GM18951 (cell line): ENCODE results near the gene MZB1.
A peak's percentile ranks its signal among the peaks of the same experiment; 100 is the strongest.

Experiments used
- POLR2A ChIP-seq: IDR thresholded peaks from 4 replicates; pipeline ENCODE4 v1.6.1; 2011; ENCODE audit warnings: mild to moderate bottlenecking; ENCODE audit not compliant: insufficient read length, insufficient read depth; ENCODE audit errors: extremely low read depth
- in situ Hi-C: fragments of 300-500 bp; cut with MboI; formaldehyde crosslinking; loops from one replicate; pipeline ENCODE4 v1.12.0; 2022; ENCODE audit warnings: low sequenced_read_pairs, mixed read lengths, inconsistent platforms; ENCODE audit not compliant: unreplicated experiment

Gene MZB1

DNA sequence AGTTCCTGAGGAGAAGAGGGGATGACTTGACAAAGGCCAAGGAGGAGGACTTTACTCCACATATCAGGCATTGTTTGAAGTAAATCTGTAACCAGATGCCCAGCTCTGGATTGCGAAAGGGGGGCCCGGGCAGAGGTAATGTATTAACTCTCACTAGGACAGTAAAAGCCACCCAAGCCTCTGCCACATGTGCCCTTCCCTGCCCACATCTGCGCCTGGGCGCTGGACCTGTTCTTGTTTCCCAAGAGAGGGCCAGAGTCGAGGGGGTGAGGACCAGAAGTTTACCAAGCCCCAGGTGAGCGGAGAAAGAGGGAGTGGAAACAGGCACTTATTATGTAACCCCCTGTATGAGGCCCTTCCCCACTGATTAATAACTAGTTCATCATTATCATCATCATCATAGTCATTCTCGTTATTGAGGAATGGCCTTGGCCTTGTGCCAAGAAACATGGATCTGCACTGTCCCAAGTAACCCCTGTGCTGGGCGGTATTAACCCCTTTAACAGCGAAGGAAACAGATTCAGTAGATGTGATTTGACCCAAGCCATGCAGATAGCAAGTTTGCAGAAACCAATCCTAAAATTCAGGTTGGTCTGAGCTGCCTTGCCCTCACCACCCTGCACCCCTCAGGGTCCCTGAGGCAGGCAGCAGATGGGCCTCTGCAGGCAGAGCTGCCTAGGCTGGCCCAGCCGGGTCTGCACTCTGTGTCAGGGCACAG is 6.3 kb downstream of the MZB1 start, which contains the start of gene SLC23A1:
Gene SLC23A1, minus strand, starts transcription at position 23 of the 718 bp plus-strand sequence. CDS start 44 bp downstream, outside the sequence.
- in situ Hi-C loops = no loop called here

DNA sequence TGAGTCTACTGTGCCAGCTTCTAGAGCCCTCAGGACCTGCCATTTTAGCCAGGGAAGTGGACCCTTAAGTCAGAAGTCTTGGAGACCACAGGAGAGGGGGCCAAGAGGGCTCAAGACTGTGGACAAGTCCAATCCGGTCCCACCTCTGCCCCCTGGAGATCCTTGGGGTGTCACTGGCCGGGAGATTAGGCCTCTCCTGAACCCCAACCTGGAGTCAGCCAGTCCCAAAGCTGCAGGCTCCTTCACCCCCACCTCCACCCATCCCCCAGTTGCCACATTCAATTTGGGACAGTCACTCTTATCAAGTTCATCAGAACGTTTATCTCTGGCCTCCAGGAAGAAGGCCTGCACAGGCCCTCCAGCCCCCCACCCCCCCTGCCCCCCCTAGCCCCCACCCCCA is 6.9 kb downstream of the MZB1 start:
- no peak for TF ChIP-seq POLR2A
- in situ Hi-C loops = no loop called here

More for the DNA sequence above, 6.3 kb downstream of the MZB1 start, which contains the start of gene SLC23A1:
- peak; percentile 7 for TF ChIP-seq POLR2A

GRCh38 chr5:139381837-139382761 is 7.6 kb downstream of the MZB1 start:
- in situ Hi-C loops = no loop called here
- TF ChIP-seq POLR2A = no peak

DNA sequence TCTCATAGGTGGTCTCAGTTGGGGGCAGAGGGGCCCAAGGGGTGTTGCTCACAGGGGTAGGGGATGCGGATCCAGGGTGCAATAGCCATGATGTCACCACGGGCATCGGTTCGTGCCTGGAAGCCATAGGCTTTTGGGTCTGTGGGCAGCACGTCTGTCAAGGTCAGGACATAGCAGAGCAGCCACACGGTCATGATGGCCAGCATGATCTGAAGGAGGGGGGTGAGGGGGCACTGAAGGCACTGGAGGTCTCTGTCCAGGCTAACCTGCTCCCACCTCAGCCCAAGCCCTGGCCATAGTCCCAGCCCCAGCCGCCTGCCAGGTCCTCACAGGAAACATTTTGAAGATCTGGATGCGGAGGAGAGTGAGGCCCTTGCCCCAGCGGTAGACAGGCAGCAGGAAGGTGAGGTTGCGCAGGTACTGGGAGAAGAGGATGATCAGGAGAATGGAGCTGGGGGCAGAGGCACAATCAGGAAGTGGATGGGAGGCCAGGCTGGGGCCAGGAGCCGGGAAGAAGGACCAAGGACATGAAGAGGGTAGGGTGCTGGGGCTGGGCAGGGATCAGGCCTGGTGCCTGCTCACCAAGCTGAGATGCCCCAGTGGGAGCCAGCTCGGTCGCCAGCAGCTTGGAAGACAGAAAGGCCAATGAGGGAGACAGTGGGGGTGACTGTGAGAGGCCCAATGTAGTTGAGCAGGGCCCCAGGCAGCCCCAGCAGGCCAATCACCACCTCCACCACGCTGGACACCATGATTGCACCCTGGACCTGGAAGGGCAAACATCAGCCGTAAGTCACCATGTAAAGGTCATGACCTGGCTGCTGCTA is 9.9 kb downstream of the MZB1 start:
- in situ Hi-C loops = no loop called here
- TF ChIP-seq POLR2A = no peak

- in situ Hi-C loops = no loop called here
- no peak for TF ChIP-seq POLR2A
These were observed 10.8 kb downstream of the MZB1 start for GRCh38 chr5:139378941-139379361.

DNA sequence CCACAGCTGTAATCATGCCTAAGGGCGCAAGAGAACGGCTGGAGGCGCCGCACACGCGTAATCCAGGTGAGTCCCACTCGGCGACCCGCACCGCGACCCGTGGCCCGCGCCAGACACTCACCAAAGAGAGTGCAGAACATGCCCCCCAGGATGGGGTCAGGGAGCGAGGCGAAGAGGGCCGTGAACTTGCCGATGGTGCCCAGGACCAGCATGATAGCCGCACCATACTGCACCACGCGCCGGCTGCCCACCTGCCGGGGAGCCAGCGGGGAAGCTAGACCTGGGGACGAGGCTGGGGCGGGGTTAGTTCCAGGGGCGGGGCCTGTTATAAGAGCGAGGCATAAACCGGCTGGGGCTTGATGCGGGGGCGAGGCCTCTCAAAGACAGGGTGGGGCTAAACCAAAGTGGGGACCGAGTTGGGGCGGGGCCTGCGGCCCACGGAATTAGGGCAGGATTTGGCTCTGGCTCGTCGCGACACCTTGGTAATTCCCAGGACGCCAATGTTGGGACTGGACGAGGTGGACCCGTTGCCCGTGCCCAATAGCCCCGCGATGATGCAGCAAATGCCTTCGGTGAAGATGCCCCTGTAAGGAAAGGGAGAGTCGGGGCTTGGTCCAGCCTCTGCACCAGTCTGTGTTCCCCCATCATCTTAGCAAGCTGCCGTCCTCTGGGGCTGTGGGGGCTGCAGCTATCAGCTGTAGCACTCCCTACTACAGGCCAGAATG is 11.4 kb downstream of the MZB1 start:
- in situ Hi-C loops = no loop called here
- TF ChIP-seq POLR2A = no peak

- no peak for TF ChIP-seq POLR2A
- in situ Hi-C loops = no loop called here
These were observed 12.5 kb downstream of the MZB1 start for GRCh38 chr5:139377226-139377625.

GRCh38 chr5:139376364-139376763 is 13.3 kb downstream of the MZB1 start:
- in situ Hi-C loops = no loop called here
- no peak for TF ChIP-seq POLR2A

DNA sequence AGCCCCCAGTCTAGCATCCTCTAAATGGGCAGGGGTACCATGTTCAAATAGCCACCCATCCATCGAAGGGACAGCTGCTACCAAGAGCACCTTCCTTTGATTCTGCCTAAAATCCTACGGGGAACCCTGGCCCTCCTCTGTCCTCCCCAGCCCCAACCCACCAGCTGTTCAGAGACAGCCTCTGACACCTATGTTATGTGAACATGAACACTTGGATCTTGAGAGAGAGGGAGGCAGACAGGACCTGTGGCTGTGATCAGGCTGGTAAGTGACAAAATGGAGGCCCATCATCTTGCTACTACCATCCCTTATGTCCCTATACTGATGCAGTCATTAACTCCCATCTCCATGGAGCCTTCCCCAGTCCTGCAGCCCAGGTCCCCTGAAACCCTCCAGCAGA is 14.8 kb downstream of the MZB1 start:
- in situ Hi-C loops = no loop called here
- TF ChIP-seq POLR2A = no peak

GRCh38 chr5:139371482-139372435 is 18.0 kb downstream of the MZB1 start:
- no peak for TF ChIP-seq POLR2A
- in situ Hi-C loops = no loop called here

DNA sequence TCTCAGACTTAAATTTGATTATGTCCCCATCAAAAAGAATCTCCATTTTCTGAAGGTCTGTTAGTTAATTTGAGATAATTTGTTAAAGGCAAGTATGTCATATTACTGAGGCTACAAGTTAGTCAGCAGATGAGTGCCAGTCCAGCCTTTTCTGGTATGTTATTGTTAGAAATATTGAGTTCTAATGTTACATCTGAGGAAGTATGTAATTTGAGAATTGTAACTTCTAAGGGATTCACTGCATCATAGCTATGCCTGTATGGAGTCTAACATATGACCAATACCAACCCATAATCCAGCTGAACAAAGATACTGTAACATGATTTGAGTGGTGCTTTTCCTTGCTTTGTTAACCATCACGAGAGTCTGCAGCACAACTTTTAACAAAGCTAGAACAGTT is 20.5 kb downstream of the MZB1 start:
- in situ Hi-C loops = no loop called here
- TF ChIP-seq POLR2A = no peak
